ENCODE measurements around the gene SHB.

SHB gene

GRCh38 chr9:38091310-38092199, 22.5 kb upstream of the SHB start (continued):
- TF ChIP-seq ZSCAN18 (tag by site-specific recombination; IDR thresholded peaks at IDR 0.05), result no peak

GRCh38 chr9:38090170-38090569, 21.1 kb upstream of the SHB start:
- no peak for TF ChIP-seq ZNF350 (tag by site-specific recombination; IDR thresholded peaks at IDR 0.05)
- no peak overlapping the region for H3K4me3 ChIP-seq (ENCODE audit: low read depth, low read length)
- H3K4me1 ChIP-seq (ENCODE audit: control insufficient read depth, insufficient read depth, low read length), result no peaks in the 10 kb centered on the region
- no peak overlapping the region for H3K27ac ChIP-seq (ENCODE audit: extremely low read depth, low read depth, low read length)
- POLR2A ChIA-PET, result no interaction called here
- CTCF ChIA-PET, result interaction anchor here (0.7 to 8.5 kb wide), 3 partner anchors 72 to 176 kb away, joined by 4 to 122 read pairs (median 66); no protein-coding TSS in a partner anchor
- no peaks in the 10 kb centered on the region for H3K36me3 ChIP-seq (ENCODE audit: control insufficient read depth in 2 of 2, insufficient read depth in 1 of 2, low read length in 2 of 2)
- H3K9me3 ChIP-seq (ENCODE audit: control insufficient read depth, insufficient read depth, low read depth, low read length), result no peaks in the 10 kb centered on the region

GRCh38 chr9:38089387-38090165, 20.5 kb upstream of the SHB start:
- no peaks in the 10 kb centered on the region for H3K9me3 ChIP-seq (ENCODE audit: control insufficient read depth, insufficient read depth, low read depth, low read length)
- H3K27ac ChIP-seq (ENCODE audit: extremely low read depth, low read depth, low read length), result no peak overlapping the region
- ChIA-PET POLR2A (no interaction called here), CTCF (interaction anchor here (0.6 to 8.5 kb wide), 22 partner anchors 9 to 311 kb away, joined by 3 to 122 read pairs (median 8); no protein-coding TSS in a partner anchor)
- TF ChIP-seq ZBTB7A (tag by site-specific recombination; IDR thresholded peaks at IDR 0.05; ENCODE audit: low read depth) (no peak), ZNF324 (tag by site-specific recombination; IDR thresholded peaks at IDR 0.05) (no peak), ZSCAN16 (tag by site-specific recombination; IDR thresholded peaks at IDR 0.05) (no peak), FEZF1 (tag by site-specific recombination; IDR thresholded peaks at IDR 0.05) (no peak), ZNF121 (tag by site-specific recombination; IDR thresholded peaks at IDR 0.05) (no peak), MEIS1 (CRISPR knock-in tag; IDR thresholded peaks at IDR 0.05; ENCODE audit: borderline replicate concordance) (no peak), ZNF280C (tag by site-specific recombination; IDR thresholded peaks at IDR 0.05) (no peak), ZNF645 (tag by site-specific recombination; IDR thresholded peaks at IDR 0.05) (no peak), GLI2 (tag by site-specific recombination; IDR thresholded peaks at IDR 0.05; ENCODE audit: borderline replicate concordance, low read depth) (no peak), ZNF37A (tag by site-specific recombination; IDR thresholded peaks at IDR 0.05) (no peak), ZBTB20 (tag by site-specific recombination; IDR thresholded peaks at IDR 0.05) (no peak)
- H3K36me3 ChIP-seq (ENCODE audit: control insufficient read depth in 2 of 2, insufficient read depth in 1 of 2, low read length in 2 of 2), result no peaks in the 10 kb centered on the region
- no peak overlapping the region for H3K4me3 ChIP-seq (ENCODE audit: low read depth, low read length)
- no peaks in the 10 kb centered on the region for H3K4me1 ChIP-seq (ENCODE audit: control insufficient read depth, insufficient read depth, low read length)
